GM12875 (cell line): Measurements from ENCODE around the gene POC5.

Experiments used
- H3K4me3 ChIP-seq: one replicate; pipeline ENCODE4 v1.5.1; 2011; ENCODE audit warnings: low read depth, low read length, control low read depth
- CTCF ChIP-seq: IDR thresholded peaks from 2 replicates; pipeline ENCODE4 v1.5.1; 2011; ENCODE audit warnings: low read depth, mild to moderate bottlenecking, control low read depth, inconsistent platforms, low read length, moderate library complexity, borderline replicate concordance; ENCODE audit not compliant: insufficient read depth

POC5 gene

GRCh38 chr5:75662061-75662460 is 55.2 kb downstream of the POC5 start:
- H3K4me3 ChIP-seq, result no peak overlapping the region
- TF ChIP-seq CTCF, result no peak

GRCh38 chr5:75660678-75661465 is 56.4 kb downstream of the POC5 start:
- no peak overlapping the region for H3K4me3 ChIP-seq
- no peak for TF ChIP-seq CTCF

GRCh38 chr5:75659791-75660450 is 57.3 kb downstream of the POC5 start:
- no peak for TF ChIP-seq CTCF
- no peak overlapping the region for H3K4me3 ChIP-seq

- TF ChIP-seq CTCF, result no peak
Observed at GRCh38 chr5:75656311-75657003, 60.8 kb downstream of the POC5 start.

GRCh38 chr5:75654693-75655295 is 62.4 kb downstream of the POC5 start:
- no peak for TF ChIP-seq CTCF
- H3K4me3 ChIP-seq, result no peak overlapping the region

More at GRCh38 chr5:75656311-75657003, 60.8 kb downstream of the POC5 start:
- H3K4me3 ChIP-seq, result no peak overlapping the region

GRCh38 chr5:75653521-75653920 is 63.7 kb downstream of the POC5 start:
- H3K4me3 ChIP-seq, result no peak overlapping the region
- no peak for TF ChIP-seq CTCF
